ENCODE measurements around the gene SLC44A1. TPM values are rescaled to one million over a fixed set of nuclear protein-coding genes. Genes with fewer than 3 reads are reported as not detected.

Gene SLC44A1
- total and polyA plus RNA-seq, 10 of the 15 experiments (the other 5 are each of a cell fraction or from before 2014, with no cell fraction given) = 2.4 to 21.2 (median 12.4) TPM

- TF ChIP-seq ZNF592 (IDR thresholded peaks at IDR 0.05) (no peak), SUZ12 (IDR thresholded peaks at IDR 0.05; ENCODE audit: unreplicated experiment) (no peak), KDM1A (IDR thresholded peaks at IDR 0.05; ENCODE audit: borderline replicate concordance) (no peak), IKZF2 (IDR thresholded peaks at IDR 0.05) (peak; percentile 29 to 50; a peak in 2 of 4 replicates), SREBF1 (IDR thresholded peaks at IDR 0.05; ENCODE audit: low read length) (no peak), RUNX3 (IDR thresholded peaks at IDR 0.05; ENCODE audit: low read length) (peak; percentile 67), TCF12 (IDR thresholded peaks at IDR 0.05; ENCODE audit: low read depth, low read length) (no peak), MYB (IDR thresholded peaks at IDR 0.05; ENCODE audit: borderline replicate concordance, low read depth, low read length) (no peak), NFXL1 (IDR thresholded peaks at IDR 0.05; ENCODE audit: borderline replicate concordance) (no peak), SMARCA5 (IDR thresholded peaks at IDR 0.05) (no peak), ZBTB40 (IDR thresholded peaks at IDR 0.05; ENCODE audit: borderline replicate concordance) (no peak; the same call in 1 of the 2 replicates), RAD21 (IDR thresholded peaks at IDR 0.05; ENCODE audit: insufficient read depth, low read depth, low read length) (no peak), NFYA (IDR thresholded peaks at IDR 0.05; ENCODE audit: borderline replicate concordance, low read depth, low read length) (no peak), POU2F2 (IDR thresholded peaks at IDR 0.05; ENCODE audit: borderline replicate concordance, low read depth, low read length) (peak; percentile 86; the same call in 2 of the 3 replicates)
- TF ChIP-seq, protein P1, sequence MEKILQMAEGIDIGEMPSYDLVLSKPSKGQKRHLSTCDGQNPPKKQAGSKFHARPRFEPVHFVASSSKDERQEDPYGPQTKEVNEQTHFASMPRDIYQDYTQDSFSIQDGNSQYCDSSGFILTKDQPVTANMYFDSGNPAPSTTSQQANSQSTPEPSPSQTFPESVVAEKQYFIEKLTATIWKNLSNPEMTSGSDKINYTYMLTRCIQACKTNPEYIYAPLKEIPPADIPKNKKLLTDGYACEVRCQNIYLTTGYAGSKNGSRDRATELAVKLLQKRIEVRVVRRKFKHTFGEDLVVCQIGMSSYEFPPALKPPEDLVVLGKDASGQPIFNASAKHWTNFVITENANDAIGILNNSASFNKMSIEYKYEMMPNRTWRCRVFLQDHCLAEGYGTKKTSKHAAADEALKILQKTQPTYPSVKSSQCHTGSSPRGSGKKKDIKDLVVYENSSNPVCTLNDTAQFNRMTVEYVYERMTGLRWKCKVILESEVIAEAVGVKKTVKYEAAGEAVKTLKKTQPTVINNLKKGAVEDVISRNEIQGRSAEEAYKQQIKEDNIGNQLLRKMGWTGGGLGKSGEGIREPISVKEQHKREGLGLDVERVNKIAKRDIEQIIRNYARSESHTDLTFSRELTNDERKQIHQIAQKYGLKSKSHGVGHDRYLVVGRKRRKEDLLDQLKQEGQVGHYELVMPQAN (conservative IDR thresholded peaks at IDR 0.05) = no peak
- TF ChIP-seq, protein P2, sequence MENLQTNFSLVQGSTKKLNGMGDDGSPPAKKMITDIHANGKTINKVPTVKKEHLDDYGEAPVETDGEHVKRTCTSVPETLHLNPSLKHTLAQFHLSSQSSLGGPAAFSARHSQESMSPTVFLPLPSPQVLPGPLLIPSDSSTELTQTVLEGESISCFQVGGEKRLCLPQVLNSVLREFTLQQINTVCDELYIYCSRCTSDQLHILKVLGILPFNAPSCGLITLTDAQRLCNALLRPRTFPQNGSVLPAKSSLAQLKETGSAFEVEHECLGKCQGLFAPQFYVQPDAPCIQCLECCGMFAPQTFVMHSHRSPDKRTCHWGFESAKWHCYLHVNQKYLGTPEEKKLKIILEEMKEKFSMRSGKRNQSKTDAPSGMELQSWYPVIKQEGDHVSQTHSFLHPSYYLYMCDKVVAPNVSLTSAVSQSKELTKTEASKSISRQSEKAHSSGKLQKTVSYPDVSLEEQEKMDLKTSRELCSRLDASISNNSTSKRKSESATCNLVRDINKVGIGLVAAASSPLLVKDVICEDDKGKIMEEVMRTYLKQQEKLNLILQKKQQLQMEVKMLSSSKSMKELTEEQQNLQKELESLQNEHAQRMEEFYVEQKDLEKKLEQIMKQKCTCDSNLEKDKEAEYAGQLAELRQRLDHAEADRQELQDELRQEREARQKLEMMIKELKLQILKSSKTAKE (IDR thresholded peaks at IDR 0.05; ENCODE audit: low read depth, poor library complexity, severe bottlenecking) = peak; percentile 21
- TF ChIP-seq, protein P3, sequence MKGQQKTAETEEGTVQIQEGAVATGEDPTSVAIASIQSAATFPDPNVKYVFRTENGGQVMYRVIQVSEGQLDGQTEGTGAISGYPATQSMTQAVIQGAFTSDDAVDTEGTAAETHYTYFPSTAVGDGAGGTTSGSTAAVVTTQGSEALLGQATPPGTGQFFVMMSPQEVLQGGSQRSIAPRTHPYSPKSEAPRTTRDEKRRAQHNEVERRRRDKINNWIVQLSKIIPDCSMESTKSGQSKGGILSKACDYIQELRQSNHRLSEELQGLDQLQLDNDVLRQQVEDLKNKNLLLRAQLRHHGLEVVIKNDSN (IDR thresholded peaks at IDR 0.05; ENCODE audit: borderline replicate concordance, extremely low read length, insufficient read depth, low read depth, low read length) = no peak
Measured at GRCh38 chr9:105320568-105320967, 76.1 kb downstream of the SLC44A1 start (continued).

Data from GM12878 (cell line).